DMS153 (cell line): ENCODE measurements around the gene DACT1.
A peak's percentile ranks its signal among the peaks of the same experiment; 100 is the strongest.

Source experiments
- DNase-seq: peaks from one replicate; lab custom pipeline; 2025; lab: John Stamatoyannopoulos, UW

Gene DACT1

DNA sequence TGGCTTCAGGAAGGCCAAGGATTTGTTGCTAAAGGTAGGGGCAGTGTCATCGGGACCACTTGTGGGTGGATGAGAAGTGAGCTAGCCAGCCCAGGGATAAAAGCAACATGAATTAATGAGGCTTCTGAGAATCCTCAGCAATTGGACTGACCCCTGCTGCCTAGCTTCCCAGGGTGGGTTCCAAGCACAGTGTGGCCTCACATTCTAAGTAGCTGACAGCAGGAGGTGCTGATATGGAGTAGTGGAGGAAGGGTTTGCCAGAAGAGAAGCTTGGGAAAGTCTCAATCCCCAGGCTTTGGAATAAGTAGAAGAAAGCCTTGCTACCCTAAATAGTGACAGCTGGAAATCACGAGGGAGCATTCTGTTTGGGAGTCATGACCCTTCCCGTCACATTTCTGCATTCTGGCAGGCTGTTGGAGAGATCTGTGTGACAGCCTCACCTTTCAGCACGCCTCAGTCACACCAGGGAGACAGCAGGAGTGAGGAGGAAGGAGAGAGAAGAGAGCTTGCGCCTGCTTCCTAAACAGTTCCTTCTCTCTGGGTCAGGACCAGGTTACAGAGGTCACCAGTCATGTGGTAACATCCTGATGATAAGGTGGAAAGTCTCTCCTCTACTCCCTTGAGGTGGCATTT lies 31.2 kb downstream of the DACT1 start:
- DNase-seq, result no peak

GRCh38 chr14:58669556-58670200 lies 31.9 kb downstream of the DACT1 start:
- DNase-seq, result no peak

DNA sequence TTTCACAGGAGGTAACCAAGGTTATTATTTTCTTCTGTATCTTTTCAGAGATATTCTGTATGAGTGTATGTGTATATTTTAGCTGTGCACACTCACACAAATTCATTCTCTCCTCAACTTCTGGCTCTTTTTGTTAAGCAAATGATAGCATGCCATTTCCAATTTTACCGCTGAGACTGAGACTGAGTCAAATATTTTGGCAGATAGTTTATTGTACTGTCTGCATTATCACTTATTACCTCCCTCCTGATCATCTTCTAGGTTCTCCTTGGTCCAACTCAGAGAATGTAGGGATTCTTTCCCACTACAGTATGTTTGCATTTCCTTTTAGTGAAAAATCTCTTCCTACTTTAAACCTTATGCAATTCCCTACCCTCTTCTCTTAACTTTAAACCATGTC lies 33.3 kb downstream of the DACT1 start:
- DNase-seq, result no peak

GRCh38 chr14:58671436-58671835 lies 33.7 kb downstream of the DACT1 start:
- DNase-seq, result no peak

DNA sequence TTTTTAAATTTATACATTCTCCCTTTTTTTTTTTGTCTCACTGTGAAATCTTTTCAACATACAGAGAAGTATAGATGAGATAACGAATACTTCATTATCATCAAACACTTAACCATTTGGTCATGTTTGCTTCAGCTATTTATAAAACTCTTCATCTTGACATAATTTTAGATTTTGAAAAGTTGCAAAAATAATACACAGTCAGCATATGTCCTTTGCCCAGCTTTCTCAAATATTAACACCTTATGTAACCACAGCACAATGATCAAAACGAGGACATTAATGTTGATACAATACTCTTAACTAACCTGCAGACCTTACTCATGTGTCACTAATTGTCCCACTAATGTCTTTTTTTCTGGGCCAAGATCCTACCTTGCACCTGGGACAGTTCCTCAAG lies 36.0 kb downstream of the DACT1 start:
- no peak for DNase-seq

- DNase-seq, result no peak
Measured at GRCh38 chr14:58677001-58677400, 39.2 kb downstream of the DACT1 start.

DNA sequence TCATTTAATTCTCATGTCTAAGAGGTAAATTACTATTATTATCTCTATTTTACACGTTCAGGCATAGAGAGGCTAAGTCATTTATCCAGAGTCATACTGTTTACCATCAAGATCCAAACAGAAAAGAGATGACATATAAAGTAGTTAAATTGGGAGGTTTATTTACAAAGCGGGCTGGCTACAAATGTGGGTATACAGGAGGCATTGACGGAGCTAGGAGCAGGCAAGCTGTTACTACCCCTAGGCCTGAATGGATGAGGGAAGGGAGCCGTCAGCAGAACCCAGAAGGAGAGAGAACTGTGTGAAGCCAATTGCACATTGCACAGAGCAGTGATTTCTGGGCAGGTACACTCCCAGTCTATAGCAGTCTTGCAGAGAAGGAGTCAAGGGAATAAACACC lies 39.8 kb downstream of the DACT1 start:
- peak; percentile 19 for DNase-seq

- no peak for DNase-seq
Measured at GRCh38 chr14:58677996-58678395, 40.2 kb downstream of the DACT1 start.

- no peak for DNase-seq
Measured at GRCh38 chr14:58680698-58681097, 42.9 kb downstream of the DACT1 start.

GRCh38 chr14:58687232-58687795 lies 49.6 kb downstream of the DACT1 start:
- DNase-seq, result no peak

DNA sequence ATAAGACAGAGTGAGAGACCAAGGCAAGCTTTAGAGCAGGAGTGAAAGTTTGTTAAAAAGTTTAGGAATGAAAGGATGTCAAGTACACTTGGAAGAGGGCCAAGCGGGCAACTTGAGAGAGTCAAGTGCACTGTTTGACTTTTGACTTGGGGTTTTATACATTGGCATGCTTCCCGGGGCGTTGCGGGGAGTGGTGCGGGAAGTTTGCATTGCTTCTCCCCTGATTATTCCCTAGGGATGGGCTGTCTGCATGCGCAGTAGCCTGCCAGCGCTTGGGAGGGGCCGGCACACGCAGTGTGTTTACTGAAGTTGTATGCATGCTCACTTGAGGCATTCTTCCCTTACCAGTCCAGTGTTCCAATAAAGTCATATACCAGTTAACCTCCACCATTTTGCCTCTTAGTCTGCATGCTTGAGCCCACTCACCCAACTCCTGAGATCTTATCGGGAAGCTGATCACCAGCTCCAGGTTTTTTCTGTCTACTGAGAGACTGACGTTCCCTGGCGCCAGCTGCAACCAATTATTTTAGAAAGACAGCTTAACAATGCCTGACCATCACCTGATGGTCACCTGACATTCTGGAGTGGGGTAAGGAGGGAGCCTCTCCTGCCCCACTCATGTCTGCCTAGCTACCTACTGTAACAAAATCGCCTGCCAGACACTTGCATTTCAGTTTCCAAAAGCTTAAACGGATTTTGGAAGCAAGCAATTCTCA lies 53.2 kb downstream of the DACT1 start:
- peak; percentile 77 for DNase-seq

GRCh38 chr14:58693048-58693447 lies 55.3 kb downstream of the DACT1 start:
- DNase-seq, result peak; percentile 19

GRCh38 chr14:58695514-58695913 lies 57.8 kb downstream of the DACT1 start:
- no peak for DNase-seq

DNA sequence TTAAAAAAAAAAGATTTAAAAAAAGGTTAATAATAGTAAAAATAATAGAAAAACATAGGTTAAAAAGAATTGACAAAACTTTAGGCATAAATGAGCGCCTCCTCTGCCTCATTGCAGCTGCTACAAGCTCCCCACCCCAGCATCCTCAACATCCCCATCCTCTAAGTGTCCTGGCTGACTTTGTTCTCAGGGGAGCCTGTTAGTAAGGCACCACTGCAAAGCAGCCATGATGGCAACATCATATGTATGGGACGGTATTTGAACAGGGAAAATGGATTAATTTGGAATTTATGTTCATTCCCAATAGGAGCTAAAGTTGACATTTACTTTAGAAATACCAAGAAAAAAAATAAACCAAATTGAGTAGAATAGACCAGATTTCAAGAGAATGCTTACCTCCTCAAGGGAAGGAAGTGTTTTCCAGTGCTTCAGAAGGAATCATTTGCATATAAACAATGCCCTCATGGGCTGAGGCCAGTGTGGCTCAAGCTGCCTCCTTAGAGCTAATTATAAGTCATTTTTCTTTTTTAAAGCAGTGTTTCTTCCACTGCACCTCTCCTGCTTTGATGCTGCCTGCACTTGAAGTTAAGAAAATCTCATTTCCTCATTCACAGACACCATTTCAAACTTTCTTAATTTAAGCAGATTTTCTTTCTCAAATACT lies 59.6 kb downstream of the DACT1 start:
- no peak for DNase-seq
